Endometrium (tissue), 2 donors: ENCODE results near the gene DNAJC5.
"Not testable (repeated sequence)": the region's sequence is repeated elsewhere in the genome, so short reads cannot be mapped to it uniquely, and the experiment has no call there.

Source experiments
- FAIRE-seq: peaks from 2 replicates; lab custom pipeline; 2012; peaks lifted over from hg19 to GRCh38; lab: Jason Lieb, UNC
- donor health status: control.
- donor health status: control.

The DNAJC5 gene

DNA sequence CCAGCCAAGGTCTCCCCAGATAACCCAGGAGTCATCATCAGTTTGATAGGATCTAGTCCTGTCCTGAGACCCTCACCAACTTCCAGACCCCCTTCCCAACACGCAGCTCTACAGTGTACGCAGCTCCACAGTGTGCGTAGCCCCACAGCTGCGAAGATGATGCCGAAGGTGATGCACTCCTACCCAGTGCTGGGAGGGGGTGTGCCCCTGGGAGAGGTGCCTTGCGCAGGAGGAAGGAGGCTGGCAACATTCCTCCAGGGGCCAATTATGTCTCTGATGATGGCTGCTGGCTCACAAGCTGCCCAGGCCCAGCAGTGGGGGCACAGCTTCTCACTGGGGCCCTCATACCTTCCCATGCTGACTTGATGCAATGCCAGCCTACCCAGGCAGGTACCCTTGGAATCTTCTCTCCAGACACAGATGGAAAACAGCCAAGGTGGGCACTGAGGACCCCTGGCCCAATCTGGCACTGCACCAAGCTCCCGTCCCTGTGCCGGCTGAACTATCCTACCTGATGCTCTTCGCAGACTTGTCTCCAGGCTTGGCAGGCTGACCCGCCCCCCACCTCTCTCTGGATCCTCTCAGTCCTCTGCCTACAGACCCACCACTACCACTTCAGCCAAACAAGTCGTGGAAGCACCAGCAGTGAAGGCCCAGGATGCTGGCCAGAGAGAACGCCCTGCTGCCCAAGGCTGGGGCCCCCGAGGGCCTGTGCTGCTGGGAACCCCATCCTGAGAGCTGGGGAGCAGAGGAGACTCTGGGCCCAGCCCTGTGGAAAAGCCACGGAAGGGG, 73.4 kb downstream of the DNAJC5 start:
- FAIRE-seq: no peak

GRCh38 chr20:63968928-63969760, 74.2 kb downstream of the DNAJC5 start:
- no peak for FAIRE-seq

DNA sequence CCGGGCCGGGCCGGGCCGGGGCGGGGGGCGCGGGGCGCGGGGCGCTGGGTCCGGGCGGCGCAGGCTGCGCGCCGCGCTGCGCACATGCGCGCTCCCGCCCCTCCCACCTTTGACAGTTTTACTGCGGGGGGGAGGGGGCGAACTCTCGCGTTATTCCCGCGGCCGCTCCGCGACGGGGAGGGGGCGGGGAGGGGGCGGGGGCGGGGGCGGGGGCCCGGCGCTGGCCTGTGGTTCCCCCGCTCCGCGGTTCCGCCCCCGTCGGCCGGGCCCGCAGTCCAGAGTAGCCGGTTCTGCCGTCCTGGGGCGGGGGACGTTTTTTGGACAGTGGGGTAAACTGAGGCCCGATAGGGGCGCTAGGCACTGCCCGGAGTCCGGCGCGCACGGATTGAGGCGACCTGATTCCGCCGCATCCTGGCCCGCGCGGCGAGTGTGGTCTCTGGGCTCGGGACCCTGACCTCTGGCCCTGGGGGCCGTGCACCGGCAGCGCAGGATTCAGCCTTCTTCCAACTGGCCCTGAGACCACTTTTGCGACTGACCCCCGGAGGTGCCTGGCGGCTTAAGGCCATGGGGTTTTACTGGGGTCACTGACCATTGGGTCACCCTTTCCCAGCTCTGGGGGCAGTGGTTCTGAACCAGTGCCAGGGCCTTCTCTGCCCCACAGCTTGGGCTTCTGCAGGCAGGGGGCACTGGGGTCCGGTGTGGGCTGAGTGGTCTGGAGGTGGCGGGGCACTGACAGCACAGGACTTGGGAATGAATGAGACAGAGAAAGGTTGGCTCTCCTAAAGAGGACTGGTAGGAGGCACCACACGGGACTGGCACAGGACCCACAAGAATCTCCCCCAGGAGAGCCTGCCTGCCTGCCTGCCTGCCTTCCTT, 75.2 kb downstream of the DNAJC5 start, which contains the start of gene ZNF512B:
ZNF512B (minus strand) TSS at position 93 of the 876 bp plus-strand sequence. CDS start 1,980 bp downstream, outside the sequence.
- no peak for FAIRE-seq

- FAIRE-seq: no peak
Measured at GRCh38 chr20:63970714-63971431, 75.9 kb downstream of the DNAJC5 start.

- not testable (repeated sequence) for FAIRE-seq
Measured at GRCh38 chr20:63971960-63972311, 77.0 kb downstream of the DNAJC5 start.

- no peak for FAIRE-seq
Measured at GRCh38 chr20:63972312-63973159, 77.6 kb downstream of the DNAJC5 start.

DNA sequence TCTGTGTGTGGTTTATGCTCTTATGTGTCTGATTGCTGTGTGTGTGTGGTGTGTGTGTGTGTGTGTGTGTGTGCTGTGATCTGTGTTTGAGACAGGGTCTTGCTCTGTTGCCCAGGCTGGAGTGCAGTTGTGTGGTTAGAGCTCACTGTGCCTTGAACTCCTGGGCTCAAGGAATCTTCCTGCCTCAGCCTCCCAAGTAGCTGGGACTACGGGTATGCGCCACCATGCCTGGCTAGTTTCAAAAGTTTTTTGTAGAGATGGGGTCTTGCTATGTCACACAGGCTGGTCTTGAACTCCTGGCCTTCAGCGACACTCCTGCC, 78.2 kb downstream of the DNAJC5 start:
- no peak for FAIRE-seq

DNA sequence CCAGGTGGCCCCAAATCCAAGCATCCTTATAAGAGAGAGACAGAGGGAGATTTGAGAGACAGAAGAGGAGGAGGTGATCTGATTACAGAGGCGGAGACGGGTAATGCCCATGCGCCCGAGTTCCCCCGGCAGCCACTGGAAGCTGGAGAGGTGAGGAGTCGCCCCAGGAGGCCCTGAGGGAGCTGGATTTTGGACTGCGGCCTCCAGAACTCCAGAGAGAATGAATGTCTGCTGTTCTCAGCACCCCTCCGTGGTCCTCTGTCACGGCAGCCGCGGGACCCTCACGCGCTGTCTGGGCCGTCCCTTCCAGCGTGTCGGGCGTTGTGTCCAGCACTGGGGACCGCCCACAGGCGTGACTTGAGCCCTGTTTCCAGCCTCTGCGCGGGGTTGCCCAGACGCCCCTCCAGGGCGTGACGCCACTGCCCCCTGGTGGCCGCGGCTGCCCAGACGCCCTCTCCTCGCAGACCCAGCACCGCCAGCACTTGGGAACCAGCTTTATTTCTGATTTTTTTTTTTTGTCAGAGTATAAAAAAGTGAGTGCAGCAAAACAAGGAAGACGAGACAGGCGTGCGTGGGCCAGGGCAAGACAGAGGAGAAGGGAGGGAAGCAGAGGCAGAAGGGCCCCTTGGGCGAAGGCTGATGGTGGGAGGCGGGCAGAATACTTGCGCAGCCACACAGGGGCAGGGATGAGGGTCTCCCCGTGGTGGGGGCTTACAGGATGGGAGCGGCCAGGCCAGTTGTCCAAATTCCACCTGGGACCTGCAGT, 78.9 kb downstream of the DNAJC5 start:
- FAIRE-seq: no peak

DNA sequence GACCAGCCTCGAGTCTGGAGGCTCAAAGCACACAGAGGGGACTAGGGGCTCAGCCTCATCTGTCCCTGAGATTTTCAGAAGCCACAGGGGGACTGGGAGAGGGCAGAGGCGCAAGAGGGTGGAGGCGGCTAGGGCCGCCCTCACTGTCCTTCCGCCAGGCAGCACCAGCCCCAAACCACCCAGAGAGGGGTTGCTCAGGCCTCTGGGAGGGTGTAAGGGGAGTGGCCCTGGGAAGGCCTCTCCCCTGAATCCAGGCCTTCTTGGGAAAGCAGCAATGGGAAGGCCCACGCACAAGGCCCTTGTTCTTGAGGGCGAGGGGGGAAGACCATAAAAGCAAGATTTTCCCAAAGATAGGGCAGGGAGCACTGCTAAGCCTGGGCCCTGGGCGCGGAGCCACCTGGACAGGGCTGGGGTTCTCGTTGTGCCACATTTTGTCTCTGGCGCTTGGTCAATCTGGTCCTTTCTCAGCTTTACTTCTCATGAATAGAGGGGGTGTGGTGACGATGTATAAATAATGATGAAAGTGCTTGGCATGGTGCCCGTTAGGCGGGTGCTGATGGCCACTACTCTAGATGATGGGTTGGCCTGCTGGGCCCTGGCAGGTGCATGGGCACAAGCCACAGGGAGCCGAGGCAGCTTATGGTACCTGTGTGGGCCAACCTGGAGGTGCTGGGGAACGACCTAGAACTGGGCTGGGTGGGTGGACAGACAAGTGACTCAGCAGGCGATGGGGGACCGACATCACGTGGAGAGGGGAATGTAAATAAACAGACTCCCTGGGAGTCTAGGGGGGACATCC, 79.7 kb downstream of the DNAJC5 start:
- no peak for FAIRE-seq

DNA sequence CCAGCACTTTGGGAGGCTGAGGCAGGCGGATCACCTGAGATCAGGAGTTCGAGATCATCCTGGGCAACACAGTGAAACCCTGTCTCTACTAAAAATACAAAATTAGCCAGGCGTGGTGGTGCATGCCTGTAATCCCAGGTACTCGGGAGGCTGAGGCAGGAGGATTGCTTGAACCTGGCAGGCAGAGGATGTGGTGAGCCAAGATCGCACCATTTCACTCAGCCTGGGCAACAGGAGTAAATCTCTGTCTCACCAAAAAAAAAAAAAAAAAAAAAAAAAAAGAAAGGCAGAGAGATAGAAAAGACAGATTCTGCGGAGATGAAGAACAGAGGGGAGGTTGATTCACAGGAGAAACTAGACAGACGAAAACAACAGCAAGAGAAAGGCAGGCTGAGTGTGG, 81.6 kb downstream of the DNAJC5 start:
- not testable (repeated sequence) for FAIRE-seq

- FAIRE-seq: no peak
Measured at GRCh38 chr20:63976980-63977738, 82.2 kb downstream of the DNAJC5 start.

DNA sequence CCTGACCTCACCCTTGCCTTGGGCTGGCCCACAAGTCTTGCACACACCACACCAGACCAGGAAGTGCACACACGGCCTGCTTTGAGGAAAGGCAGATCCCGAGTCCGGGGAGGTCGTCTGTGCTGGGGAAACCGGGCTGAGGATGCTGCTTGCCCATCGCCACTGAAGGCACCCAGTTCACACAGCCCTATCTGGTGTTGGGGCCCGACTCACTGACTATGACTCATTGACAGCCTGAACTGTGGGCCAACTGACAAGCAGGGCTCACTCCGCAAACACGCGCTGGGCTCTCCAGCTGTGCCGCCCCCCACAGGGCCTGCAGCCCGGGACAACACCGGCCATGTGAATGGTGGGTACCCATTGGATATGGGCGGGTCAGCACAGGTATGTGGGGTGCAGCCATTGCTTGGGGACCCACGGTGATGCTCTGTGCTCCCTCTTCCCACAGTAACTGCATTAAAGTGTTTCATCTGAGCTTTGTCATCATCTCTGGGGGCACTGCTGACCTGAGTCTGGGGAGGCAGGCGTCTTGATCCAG, 82.9 kb downstream of the DNAJC5 start:
- FAIRE-seq: no peak

DNA sequence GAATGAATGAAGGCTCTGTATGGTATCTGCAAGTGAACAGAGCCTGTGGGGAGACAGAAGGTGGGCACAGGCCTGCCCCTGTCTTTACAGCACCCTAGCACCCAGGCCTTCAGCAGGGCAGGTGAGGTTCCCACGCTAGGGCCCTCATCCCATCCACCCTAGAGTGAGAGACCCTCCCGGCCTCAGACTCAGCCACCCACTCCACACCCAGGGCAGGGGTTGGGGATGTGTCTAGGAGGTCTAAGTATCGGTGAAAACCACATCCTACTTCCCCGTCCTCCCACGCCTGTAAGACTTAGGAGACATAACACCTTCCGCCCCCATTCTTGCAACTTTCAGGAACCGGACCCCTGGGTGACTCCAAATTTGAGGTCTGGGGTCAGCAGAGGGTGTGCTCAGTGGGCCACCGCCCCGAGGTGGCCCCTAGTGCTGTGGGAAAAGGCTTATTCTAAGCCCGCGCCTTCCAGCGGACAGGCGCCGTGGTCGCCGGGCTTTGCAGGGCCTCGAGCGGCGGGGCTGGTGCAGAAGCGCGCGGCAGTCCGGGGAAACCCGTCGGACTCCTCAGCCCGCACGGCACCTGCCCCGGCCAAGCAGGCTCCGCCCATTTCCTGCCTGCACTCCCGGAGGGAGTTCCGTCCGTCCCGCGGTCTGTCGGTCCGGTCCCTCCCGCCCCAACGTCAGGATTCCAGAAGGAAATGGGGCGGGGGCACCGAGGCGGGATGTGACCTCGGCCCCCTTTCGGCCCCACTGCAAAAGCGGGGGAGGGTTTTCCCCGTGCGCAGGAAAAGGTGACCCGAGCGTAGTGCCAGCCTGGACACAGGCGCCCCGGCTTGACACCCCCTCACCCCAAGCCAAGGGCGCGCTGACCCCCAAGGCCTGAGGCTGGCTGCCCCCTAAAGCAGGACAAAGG, 83.6 kb downstream of the DNAJC5 start:
- FAIRE-seq: no peak

GRCh38 chr20:63979229-63979556, 84.3 kb downstream of the DNAJC5 start:
- FAIRE-seq: no peak

- no peak for FAIRE-seq
Measured at GRCh38 chr20:63979557-63980316, 84.8 kb downstream of the DNAJC5 start, which contains the start of gene SAMD10. TSS of gene SAMD10 (minus strand) at chr20:63979642. CDS start at chr20:63979467, 175 bp downstream.

DNA sequence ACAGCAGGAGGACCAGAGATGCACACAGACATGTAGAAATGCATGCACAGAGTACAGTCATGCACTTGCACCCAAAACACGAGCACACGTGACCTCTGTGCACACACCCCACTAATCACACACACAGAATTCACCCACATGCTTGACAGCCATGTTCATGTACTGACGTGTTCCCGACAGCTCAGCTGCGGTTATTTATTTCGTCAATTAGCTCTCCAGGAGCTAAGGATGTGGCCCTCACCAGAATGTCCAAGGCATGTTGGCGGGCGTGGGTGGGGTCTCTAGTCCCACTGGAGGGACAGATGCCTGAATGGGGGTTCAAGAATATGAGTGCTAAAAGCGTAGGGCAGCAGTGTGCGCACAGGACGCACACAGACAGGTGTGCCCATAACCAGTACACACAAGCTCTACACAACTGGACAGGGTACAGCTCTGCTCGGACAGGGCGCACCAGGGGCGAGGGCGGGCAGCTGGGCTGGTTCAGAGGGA, 85.4 kb downstream of the DNAJC5 start:
- no peak for FAIRE-seq
